RWPE2 (cell line): Measurements from ENCODE around the gene LRRC56.
A peak's percentile ranks its signal among the peaks of the same experiment; 100 is the strongest.

ENCODE experiments used
- ATAC-seq: fragments of 200-7000 bp; cut with Tn5 transposase; 3 replicates; pipeline ENCODE4 v1.9.1; 2021; ENCODE audit warnings: low read depth
- DNase-seq: peaks from one replicate; pipeline ENCODE4 v3.0.0-alpha.2; 2020; ENCODE audit warnings: low spot score
- H3K27ac ChIP-seq: fragments of 450-650 bp; 2 replicates; pipeline ENCODE4 v1.5.1; 2017; ENCODE audit warnings: mild to moderate bottlenecking; ENCODE audit not compliant: poor library complexity, severe bottlenecking
- H3K27me3 ChIP-seq: fragments of 250-450 bp; sonication (Bioruptor Pico); 2 replicates; pipeline ENCODE4 v1.5.1; 2021; ENCODE audit warnings: mild to moderate bottlenecking, moderate library complexity; ENCODE audit not compliant: insufficient read depth, poor library complexity, severe bottlenecking
- H3K36me3 ChIP-seq: fragments of 250-450 bp; sonication (Bioruptor Pico); 2 replicates; pipeline ENCODE4 v1.5.1; 2020; ENCODE audit warnings: low read depth, mild to moderate bottlenecking, moderate library complexity
- H3K4me1 ChIP-seq: fragments of 250-450 bp; sonication (Bioruptor Pico); 2 replicates; pipeline ENCODE4 v1.5.1; 2021; ENCODE audit warnings: mild to moderate bottlenecking, moderate library complexity; ENCODE audit not compliant: insufficient read depth, poor library complexity, severe bottlenecking
- H3K4me3 ChIP-seq: fragments of 250-450 bp; sonication (Bioruptor Pico); 2 replicates; pipeline ENCODE4 v1.5.1; 2021; ENCODE audit warnings: mild to moderate bottlenecking, moderate library complexity; ENCODE audit not compliant: severe bottlenecking
- H3K9me3 ChIP-seq: fragments of 250-450 bp; sonication (Bioruptor Pico); 2 replicates; pipeline ENCODE4 v1.5.1; 2021; ENCODE audit warnings: mild to moderate bottlenecking, moderate library complexity; ENCODE audit not compliant: severe bottlenecking
- CTCF ChIP-seq: fragments of 450-650 bp; IDR thresholded peaks from one replicate; pipeline ENCODE4 v1.5.1; 2017; ENCODE audit warnings: mild to moderate bottlenecking, moderate library complexity; ENCODE audit not compliant: poor library complexity, severe bottlenecking

Gene LRRC56

GRCh38 chr11:504994-505344, 32.4 kb upstream of the LRRC56 start:
- no peak overlapping the region for H3K4me3 ChIP-seq
- no peak for TF ChIP-seq CTCF
- no peaks in the 10 kb centered on the region for H3K27me3 ChIP-seq
- ATAC-seq (no peak), DNase-seq (no peak)
- H3K9me3 ChIP-seq, result no peaks in the 10 kb centered on the region
- peaks cover 11% of the 10 kb centered on the region for H3K4me1 ChIP-seq
- peak overlapping the region; percentile 94 for H3K27ac ChIP-seq
- H3K36me3 ChIP-seq, result peaks cover 43% of the 10 kb centered on the region

- peak overlapping the region; percentile 94 for H3K27ac ChIP-seq
- peaks cover 11% of the 10 kb centered on the region for H3K4me1 ChIP-seq
- no peak for TF ChIP-seq CTCF
- peak; percentile 98 for DNase-seq
- H3K27me3 ChIP-seq, result no peaks in the 10 kb centered on the region
- H3K9me3 ChIP-seq, result no peaks in the 10 kb centered on the region
- ATAC-seq, result peak; percentile 72
- H3K36me3 ChIP-seq, result peaks cover 38% of the 10 kb centered on the region
- peak overlapping the region; percentile 70 for H3K4me3 ChIP-seq
Measured at GRCh38 chr11:506238-506994, 30.9 kb upstream of the LRRC56 start.

GRCh38 chr11:506995-507726, 30.2 kb upstream of the LRRC56 start, which contains the start of gene RNH1:
TSS of gene RNH1 (minus strand) at chr11:507242. CDS start at chr11:502162, 5,080 bp downstream.
- peak; percentile 98 for DNase-seq
- peaks cover 35% of the 10 kb centered on the region for H3K36me3 ChIP-seq
- TF ChIP-seq CTCF, result no peak
- H3K27me3 ChIP-seq, result no peaks in the 10 kb centered on the region
- H3K4me3 ChIP-seq, result peak within 1 kb of the TSS; percentile 70
- H3K27ac ChIP-seq, result peak within 1 kb of the TSS; percentile 94
- H3K9me3 ChIP-seq, result no peaks in the 10 kb centered on the region
- peaks cover 11% of the 10 kb centered on the region for H3K4me1 ChIP-seq
- ATAC-seq, result peak; percentile 62

- no peaks in the 10 kb centered on the region for H3K9me3 ChIP-seq
- TF ChIP-seq CTCF, result no peak
- H3K27me3 ChIP-seq, result no peaks in the 10 kb centered on the region
- peaks cover 35% of the 10 kb centered on the region for H3K36me3 ChIP-seq
- H3K27ac ChIP-seq, result peak overlapping the region; percentile 94
- ATAC-seq, result no peak
- H3K4me1 ChIP-seq, result peaks cover 11% of the 10 kb centered on the region
- no peak for DNase-seq
- H3K4me3 ChIP-seq, result peak overlapping the region; percentile 70
Measured at GRCh38 chr11:507727-508515, 29.4 kb upstream of the LRRC56 start.
